ENCODE data around the gene ANKLE2. TPM values are rescaled to one million over a fixed set of nuclear protein-coding genes. Genes with fewer than 3 reads are reported as not detected.
A peak's percentile ranks its signal among the peaks of the same experiment; 100 is the strongest.
"Not testable (repeated sequence)": the region's sequence is repeated elsewhere in the genome, so short reads cannot be mapped to it uniquely, and the experiment has no call there.

ANKLE2 gene
- 100 to 1,000 TPM in 1 of 2 donors, 10 to 100 TPM in 1; 78.0 to 104 TPM for total RNA-seq

- no peak for DNase-seq (ENCODE audit: low spot score)
Observed at GRCh38 chr12:132761032-132761920, at the start of gene ANKLE2. TSS of gene ANKLE2 (minus strand) at chr12:132761832. CDS start at chr12:132761798, 34 bp downstream.

GRCh38 chr12:132809391-132809790 lies 47.8 kb upstream of the ANKLE2 start:
- H3K4me1 ChIP-seq (ENCODE audit: control insufficient read depth in 1 of 2, low read depth in 2 of 2); H3K4me3 ChIP-seq; H3K27me3 ChIP-seq (replicated peaks; ENCODE audit: insufficient read depth); DNase-seq (ENCODE audit: low spot score); H3K9me3 ChIP-seq; H3K27ac ChIP-seq; ATAC-seq (ENCODE audit: insufficient number of reproducible peaks, low FRiP score, low read depth): not testable (repeated sequence)
- H3K36me3 ChIP-seq = peaks cover 54% of the 10 kb centered on the region
- peak; percentile 11 for TF ChIP-seq CTCF (IDR thresholded peaks at IDR 0.05)

More at GRCh38 chr12:132761032-132761920, at the start of gene ANKLE2:
- H3K36me3 ChIP-seq = peaks cover 3% of the 10 kb centered on the region
- peak; percentile 52 for ATAC-seq (ENCODE audit: insufficient number of reproducible peaks, low FRiP score, low read depth)
- peak within 1 kb of the TSS; percentile 96 for H3K4me3 ChIP-seq
- H3K4me1 ChIP-seq (ENCODE audit: control insufficient read depth in 1 of 2, low read depth in 2 of 2) = peaks cover 11 to 25% of the 10 kb centered on the region in 2 donors
- H3K9me3 ChIP-seq = no peaks in the 10 kb centered on the region
- no peaks in the 10 kb centered on the region for H3K27me3 ChIP-seq (replicated peaks; ENCODE audit: insufficient read depth)
- TF ChIP-seq CTCF (IDR thresholded peaks at IDR 0.05) = no peak
- peak within 1 kb of the TSS; percentile 94 for H3K27ac ChIP-seq

DNA sequence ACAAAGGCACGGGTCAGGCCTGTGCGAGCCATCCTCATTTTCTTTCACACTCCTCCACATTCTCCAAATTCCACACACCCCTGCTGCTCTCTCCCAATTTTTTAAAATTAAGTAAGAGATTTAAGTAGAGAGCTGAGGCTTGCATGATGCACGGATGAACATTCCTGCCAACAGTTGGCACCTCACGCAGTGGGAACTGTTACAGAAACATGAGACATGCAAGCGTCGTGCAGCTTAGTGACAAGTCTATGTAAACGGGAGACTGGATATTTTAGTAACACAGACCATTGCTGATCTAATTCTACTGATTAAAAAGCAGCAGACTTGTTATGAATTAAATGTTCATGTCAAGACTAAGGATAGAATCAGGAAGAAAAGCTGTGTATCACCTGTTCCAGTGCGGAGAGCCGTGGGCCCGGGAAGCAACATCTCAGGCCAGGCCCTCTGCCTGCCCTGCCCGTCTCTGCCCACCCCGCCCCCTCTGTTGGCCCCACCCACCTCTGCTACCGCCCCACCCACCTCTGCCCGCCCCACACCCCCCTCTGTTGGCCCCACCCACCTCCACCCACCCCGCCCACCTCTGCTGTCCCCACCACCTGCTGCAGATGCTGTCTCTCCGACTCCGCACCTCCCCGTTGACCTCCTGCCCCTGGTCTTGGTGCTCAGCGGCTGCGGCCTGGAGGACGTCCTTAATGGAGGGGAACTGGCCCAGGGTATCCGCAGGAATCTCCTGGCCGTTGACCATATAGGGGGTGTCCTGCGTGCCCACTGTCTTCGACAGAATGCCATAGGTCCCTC lies 45.9 kb upstream of the ANKLE2 start:
- no peaks in the 10 kb centered on the region for H3K4me1 ChIP-seq (ENCODE audit: control insufficient read depth in 1 of 2, low read depth in 2 of 2)
- ATAC-seq (ENCODE audit: insufficient number of reproducible peaks, low FRiP score, low read depth) = no peak
- no peaks in the 10 kb centered on the region for H3K27me3 ChIP-seq (replicated peaks; ENCODE audit: insufficient read depth)
- H3K4me3 ChIP-seq = no peak overlapping the region
- no peak overlapping the region for H3K27ac ChIP-seq
- peaks cover 56% of the 10 kb centered on the region for H3K36me3 ChIP-seq
- H3K9me3 ChIP-seq = no peaks in the 10 kb centered on the region
- DNase-seq (ENCODE audit: low spot score) = no peak
- no peak for TF ChIP-seq CTCF (IDR thresholded peaks at IDR 0.05)

- no peak for TF ChIP-seq CTCF (IDR thresholded peaks at IDR 0.05)
- Histone ChIP-seq H3K27ac (no peak overlapping the region), H3K4me1 (ENCODE audit: control insufficient read depth in 1 of 2, low read depth in 2 of 2) (no peaks in the 10 kb centered on the region), H3K9me3 (no peaks in the 10 kb centered on the region), H3K27me3 (replicated peaks; ENCODE audit: insufficient read depth) (no peaks in the 10 kb centered on the region), H3K4me3 (no peak overlapping the region), H3K36me3 (peaks cover 53% of the 10 kb centered on the region)
- ATAC-seq (ENCODE audit: insufficient number of reproducible peaks, low FRiP score, low read depth) (no peak), DNase-seq (ENCODE audit: low spot score) (no peak)
Observed at GRCh38 chr12:132806857-132807256, 45.2 kb upstream of the ANKLE2 start.

- Histone ChIP-seq H3K27me3 (replicated peaks; ENCODE audit: insufficient read depth) (no peaks in the 10 kb centered on the region), H3K4me1 (ENCODE audit: control insufficient read depth in 1 of 2, low read depth in 2 of 2) (no peaks in the 10 kb centered on the region), H3K27ac (no peak overlapping the region), H3K4me3 (no peak overlapping the region), H3K9me3 (no peaks in the 10 kb centered on the region), H3K36me3 (peaks cover 75% of the 10 kb centered on the region)
- ATAC-seq (ENCODE audit: insufficient number of reproducible peaks, low FRiP score, low read depth) = no peak
- DNase-seq (ENCODE audit: low spot score) = no peak
- TF ChIP-seq CTCF (IDR thresholded peaks at IDR 0.05) = no peak
Observed at GRCh38 chr12:132804426-132804861, 42.8 kb upstream of the ANKLE2 start.
